ENCODE measurements around the gene RUBCN.

The RUBCN gene

GRCh38 chr3:197701841-197702240 lies 34.9 kb downstream of the RUBCN start:
- TF ChIP-seq REST (IDR thresholded peaks at IDR 0.05; ENCODE audit: low read depth) (no peak), CREB1 (IDR thresholded peaks at IDR 0.05; ENCODE audit: low read depth) (no peak), ZBTB7A (IDR thresholded peaks at IDR 0.05; ENCODE audit: low read depth) (no peak), USF1 (IDR thresholded peaks at IDR 0.05) (no peak), TAF1 (IDR thresholded peaks at IDR 0.05; ENCODE audit: low read depth) (no peak), TCF12 (IDR thresholded peaks at IDR 0.05; ENCODE audit: low read depth) (no peak), EP300 (IDR thresholded peaks at IDR 0.05; ENCODE audit: borderline replicate concordance) (no peak), EGR1 (IDR thresholded peaks at IDR 0.05) (no peak), MAX (IDR thresholded peaks at IDR 0.05) (no peak), FOXM1 (IDR thresholded peaks at IDR 0.05; ENCODE audit: borderline replicate concordance, low read depth) (no peak), NFIC (IDR thresholded peaks at IDR 0.05) (no peak), RAD21 (IDR thresholded peaks at IDR 0.05; ENCODE audit: low read depth) (no peak), TEAD4 (IDR thresholded peaks at IDR 0.05) (no peak), YY1 (IDR thresholded peaks at IDR 0.05; ENCODE audit: low read depth) (no peak), CEBPB (IDR thresholded peaks at IDR 0.05) (no peak)

GRCh38 chr3:197700095-197700494 lies 36.6 kb downstream of the RUBCN start:
- no peak for TF ChIP-seq CEBPB (IDR thresholded peaks at IDR 0.05)
- no peak for TF ChIP-seq EGR1 (IDR thresholded peaks at IDR 0.05)

- TF ChIP-seq TCF12 (IDR thresholded peaks at IDR 0.05; ENCODE audit: low read depth) = no peak
- TF ChIP-seq RAD21 (IDR thresholded peaks at IDR 0.05; ENCODE audit: low read depth) = no peak
- TF ChIP-seq EP300 (IDR thresholded peaks at IDR 0.05; ENCODE audit: borderline replicate concordance) = no peak
- no peak for TF ChIP-seq TEAD4 (IDR thresholded peaks at IDR 0.05)
- no peak for TF ChIP-seq REST (IDR thresholded peaks at IDR 0.05; ENCODE audit: low read depth)
- no peak for TF ChIP-seq MAX (IDR thresholded peaks at IDR 0.05)
- no peak for TF ChIP-seq ZBTB7A (IDR thresholded peaks at IDR 0.05; ENCODE audit: low read depth)
- no peak for TF ChIP-seq TAF1 (IDR thresholded peaks at IDR 0.05; ENCODE audit: low read depth)
- TF ChIP-seq YY1 (IDR thresholded peaks at IDR 0.05; ENCODE audit: low read depth) = no peak
- no peak for TF ChIP-seq NFIC (IDR thresholded peaks at IDR 0.05)
- no peak for TF ChIP-seq CREB1 (IDR thresholded peaks at IDR 0.05; ENCODE audit: low read depth)
- no peak for TF ChIP-seq USF1 (IDR thresholded peaks at IDR 0.05)
- TF ChIP-seq FOXM1 (IDR thresholded peaks at IDR 0.05; ENCODE audit: borderline replicate concordance, low read depth) = no peak
These were observed 39.3 kb downstream of the RUBCN start for GRCh38 chr3:197697355-197697754.

GRCh38 chr3:197694251-197694650 lies 42.5 kb downstream of the RUBCN start:
- TF ChIP-seq USF1 (IDR thresholded peaks at IDR 0.05) = no peak

- TF ChIP-seq REST (IDR thresholded peaks at IDR 0.05; ENCODE audit: low read depth) (no peak), FOXM1 (IDR thresholded peaks at IDR 0.05; ENCODE audit: borderline replicate concordance, low read depth) (no peak), TEAD4 (IDR thresholded peaks at IDR 0.05) (no peak), YY1 (IDR thresholded peaks at IDR 0.05; ENCODE audit: low read depth) (no peak), RAD21 (IDR thresholded peaks at IDR 0.05; ENCODE audit: low read depth) (no peak), CREB1 (IDR thresholded peaks at IDR 0.05; ENCODE audit: low read depth) (no peak), MAX (IDR thresholded peaks at IDR 0.05) (no peak)
These were observed 44.1 kb downstream of the RUBCN start for GRCh38 chr3:197692641-197693040.

Data from Ishikawa (cell line).